ENCODE measurements around the gene MPG.
A peak's percentile ranks its signal among the peaks of the same experiment; 100 is the strongest.

The MPG gene

GRCh38 chr16:85865-86264 lies 7.8 kb downstream of the MPG start:
- DNase-seq: peak; percentile 19

GRCh38 chr16:86483-86952 lies 8.5 kb downstream of the MPG start:
- no peak for DNase-seq

DNA sequence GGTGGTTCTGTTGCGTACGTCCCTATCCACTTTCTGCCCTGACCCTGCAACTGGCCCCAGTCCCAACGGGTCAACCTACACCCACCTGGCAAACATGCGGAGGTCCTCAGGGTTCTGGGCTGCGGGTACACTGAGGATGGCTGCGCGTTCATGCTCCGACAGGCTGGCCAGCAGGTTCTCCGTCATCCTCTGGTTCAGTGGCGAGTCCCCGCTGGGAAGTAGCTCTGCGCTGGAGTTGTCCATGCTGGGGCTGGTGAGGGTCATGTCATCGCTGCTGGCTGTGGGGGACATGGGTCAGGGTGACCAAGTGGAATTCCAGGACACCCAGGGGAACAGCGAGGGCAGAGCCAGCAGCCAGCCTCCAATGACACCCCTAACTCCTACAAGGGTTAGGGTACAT lies 10.6 kb downstream of the MPG start:
- no peak for DNase-seq

DNA sequence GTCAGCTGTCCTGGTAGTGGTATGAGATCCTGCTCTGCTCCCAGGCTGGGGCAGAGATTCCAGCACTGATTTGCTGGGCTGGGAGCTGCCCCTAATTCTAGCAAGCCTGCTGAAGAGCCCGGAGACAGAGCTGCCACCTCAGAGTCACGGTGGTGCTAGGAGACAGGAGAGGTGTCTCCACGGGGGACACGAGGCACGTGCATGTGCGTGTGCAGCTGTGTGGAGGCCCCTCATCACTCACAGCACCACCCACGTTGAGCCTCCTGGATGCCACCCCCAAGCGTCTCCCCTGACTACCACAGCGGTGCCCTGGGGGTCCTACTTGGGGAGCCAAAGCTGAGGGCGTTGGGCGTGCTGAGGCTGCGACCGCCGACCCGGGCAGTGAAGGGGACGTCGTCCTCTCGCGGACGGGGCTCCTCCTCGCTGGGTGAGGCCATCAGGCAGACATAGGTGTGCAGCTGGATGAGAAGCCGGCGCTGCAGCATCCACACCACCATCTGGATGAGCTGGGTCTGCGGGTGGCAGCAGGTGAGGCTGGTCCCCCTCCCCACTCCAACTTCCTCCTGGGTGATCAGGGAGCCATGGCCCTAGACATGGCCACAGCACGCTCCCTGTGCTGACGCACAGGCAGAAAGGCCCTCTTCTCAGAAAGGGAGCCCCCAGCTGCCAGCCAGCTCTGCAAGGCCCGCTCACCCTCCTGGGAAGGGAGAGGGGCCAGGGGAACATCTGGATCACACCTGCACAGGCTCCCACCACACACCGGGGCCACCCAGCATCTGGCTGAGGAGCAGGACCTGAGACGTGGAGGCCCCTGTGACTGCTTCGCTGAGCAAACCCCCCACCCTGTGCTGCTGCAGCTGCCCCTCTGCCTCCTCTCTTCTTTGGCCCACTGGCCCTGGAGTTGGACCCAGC lies 11.6 kb downstream of the MPG start:
- DNase-seq: no peak

GRCh38 chr16:91484-91883 lies 13.5 kb downstream of the MPG start:
- DNase-seq: no peak

GRCh38 chr16:92431-93339 lies 14.7 kb downstream of the MPG start:
- no peak for DNase-seq

DNA sequence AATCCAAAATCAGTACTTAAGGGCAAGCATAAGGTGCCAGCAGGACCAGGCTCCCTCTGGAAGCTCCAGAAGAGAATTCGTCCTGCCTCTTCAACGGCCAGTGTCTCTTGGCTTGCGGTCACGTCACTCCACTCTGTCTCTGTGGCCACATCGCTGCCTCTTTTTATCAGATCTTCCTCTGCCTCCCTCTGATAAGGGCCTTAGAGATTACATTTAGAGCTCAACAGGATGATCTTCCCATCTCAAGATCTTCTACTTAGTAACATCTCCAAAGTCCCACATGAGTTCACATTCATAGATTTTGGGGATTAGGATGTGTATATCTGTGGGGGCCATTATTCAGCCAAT lies 16.9 kb downstream of the MPG start:
- DNase-seq: no peak

- peak; percentile 86 for DNase-seq
Observed at GRCh38 chr16:96935-97381, 18.9 kb downstream of the MPG start.

DNA sequence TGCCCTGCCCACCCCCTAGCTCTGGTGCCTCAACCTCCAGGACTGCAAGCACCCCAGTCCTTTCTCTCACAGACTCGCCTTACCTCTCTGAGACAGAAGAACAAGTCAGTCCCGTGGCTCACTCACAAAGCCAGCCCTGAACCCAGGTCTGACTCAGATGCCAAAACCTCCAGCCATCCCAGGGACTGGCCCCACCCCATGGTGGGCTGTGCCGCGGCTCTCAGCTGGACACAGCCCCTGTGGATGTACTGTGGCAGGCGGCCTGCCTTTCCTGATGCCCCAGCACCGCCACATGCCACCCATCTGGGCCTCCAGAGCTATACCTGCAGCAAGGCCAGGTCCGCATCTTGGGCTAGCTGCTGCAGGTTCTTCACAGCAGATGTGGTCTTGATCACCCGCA lies 19.8 kb downstream of the MPG start:
- DNase-seq: no peak

DNA sequence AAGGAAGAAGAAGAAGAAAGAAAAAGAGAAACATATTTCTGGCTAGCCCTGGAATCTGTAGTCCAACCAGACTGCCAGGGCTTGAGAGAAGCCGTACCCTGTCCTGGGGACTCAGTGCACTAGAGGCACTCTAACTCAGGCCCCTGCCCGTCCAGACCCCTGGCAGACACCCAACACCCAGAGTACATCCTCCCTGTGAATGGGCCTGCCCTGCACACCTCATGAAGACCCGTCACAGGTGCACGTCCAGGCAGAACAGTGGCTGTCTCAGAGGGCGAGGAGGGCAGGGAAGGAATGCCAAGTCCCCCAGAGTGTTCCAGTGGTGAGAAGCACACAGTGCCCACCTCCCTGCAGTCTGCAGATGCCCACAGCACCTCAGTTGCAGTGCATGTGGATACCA lies 23.0 kb downstream of the MPG start:
- DNase-seq: no peak

DNA sequence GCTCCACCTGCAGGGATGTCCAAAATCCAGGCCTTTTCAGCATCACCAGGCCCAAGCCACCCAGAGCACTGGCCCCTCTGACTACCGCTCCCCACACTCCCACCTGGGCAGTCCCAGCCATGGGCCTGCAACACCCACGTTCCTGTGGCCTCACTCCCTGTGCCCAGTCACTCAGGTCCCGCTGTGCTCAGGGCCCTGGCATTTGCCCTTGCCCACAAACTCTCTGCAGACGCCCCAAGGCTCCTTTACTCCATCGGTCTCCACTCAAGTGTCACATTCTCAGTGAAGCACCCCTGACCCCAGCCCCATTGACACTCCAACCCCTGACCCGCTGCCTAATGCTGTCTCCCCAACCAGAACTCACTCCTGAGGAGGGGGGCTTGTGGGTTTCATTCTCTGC lies 23.6 kb downstream of the MPG start:
- no peak for DNase-seq

- DNase-seq: no peak
Observed at GRCh38 chr16:102060-102855, 24.2 kb downstream of the MPG start.

- DNase-seq: no peak
Observed at GRCh38 chr16:104355-104754, 26.3 kb downstream of the MPG start.

- no peak for DNase-seq
Observed at GRCh38 chr16:104928-105327, 26.9 kb downstream of the MPG start.

DNA sequence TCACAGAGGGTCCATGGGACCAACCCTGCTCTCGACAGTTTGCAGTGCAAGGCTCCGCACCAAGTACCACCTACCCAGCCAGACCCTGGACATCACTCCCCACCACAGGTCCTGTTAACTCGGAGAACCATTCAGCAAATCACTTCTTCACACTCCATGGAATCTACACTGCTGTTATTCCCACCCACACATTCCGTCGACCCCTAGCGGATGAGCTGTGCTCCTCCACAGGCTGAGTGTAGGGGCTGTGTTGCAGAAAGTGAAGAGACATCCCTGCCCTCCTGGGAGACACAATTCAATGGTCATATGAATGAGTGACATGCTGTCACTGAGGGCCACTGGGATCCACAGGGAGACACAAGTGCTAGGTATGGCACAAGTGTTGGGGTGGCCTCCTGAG lies 27.5 kb downstream of the MPG start:
- no peak for DNase-seq

DNA sequence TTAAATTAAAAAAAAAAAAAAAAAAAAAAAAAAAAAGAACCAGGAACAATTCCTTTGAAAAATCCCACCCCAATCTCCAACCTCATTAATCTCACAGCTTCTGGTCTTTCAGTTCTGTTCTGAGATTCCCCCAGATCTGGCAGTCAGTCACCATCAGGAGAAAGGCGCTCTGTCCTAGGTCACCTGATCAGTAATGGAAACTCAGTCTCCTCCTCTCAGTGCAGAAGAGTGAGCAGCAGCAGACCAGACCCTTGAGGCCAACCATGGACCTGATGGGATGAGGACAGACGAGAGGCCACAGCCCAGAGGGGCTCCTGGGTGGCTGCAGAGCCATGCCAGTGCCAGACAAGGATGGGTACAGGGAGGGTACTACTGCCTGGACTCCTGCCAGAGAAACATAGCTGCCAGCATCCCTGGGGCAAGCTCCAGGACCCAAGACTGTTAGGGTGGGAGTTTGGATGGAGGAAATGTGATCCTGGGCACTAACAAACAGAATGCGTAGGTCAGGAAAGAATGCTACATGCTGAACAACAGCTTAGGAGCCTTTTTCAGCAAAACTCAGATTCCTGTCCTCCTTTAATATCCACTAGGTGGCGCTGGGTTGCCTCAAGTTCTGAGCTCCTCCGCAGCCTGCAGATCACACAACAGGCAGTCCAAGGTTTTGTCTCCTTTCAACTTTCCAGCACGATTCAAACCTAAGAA lies 28.7 kb downstream of the MPG start:
- peak; percentile 66 for DNase-seq

DNA sequence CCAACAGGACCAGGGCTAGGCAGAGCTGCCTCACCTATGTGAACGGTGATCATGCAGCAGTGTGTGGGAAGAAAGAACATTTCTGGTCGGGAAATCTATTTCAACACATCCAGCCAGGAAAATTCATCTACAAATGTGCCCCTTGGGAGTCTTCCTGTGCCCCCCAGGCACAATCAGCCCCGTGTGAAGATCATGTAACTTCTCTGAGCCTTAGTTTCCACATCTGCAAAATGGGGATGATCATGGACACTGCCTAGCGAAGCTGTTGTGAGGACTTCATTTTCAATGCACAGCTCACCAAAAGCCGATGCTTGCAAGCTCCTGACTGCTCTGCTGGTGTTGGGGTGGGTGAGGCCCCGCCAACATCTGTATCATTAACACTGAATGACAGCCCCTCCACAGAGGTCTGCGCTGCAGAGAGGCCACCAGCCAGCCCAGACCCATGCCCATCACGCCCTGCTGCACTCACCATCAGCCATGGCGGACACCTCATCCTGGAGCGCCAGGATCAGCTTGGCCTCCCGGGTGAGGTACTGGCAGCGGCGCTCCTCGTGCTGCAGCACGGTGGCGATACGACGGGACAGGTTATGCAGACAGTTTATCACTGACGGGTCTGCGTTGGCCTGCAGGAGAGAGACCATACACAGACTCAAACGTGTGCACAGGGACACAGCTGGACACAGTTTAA lies 34.3 kb downstream of the MPG start:
- no peak for DNase-seq

GRCh38 chr16:114327-114726 lies 36.3 kb downstream of the MPG start:
- no peak for DNase-seq

GRCh38 chr16:116015-116414 lies 38.0 kb downstream of the MPG start:
- DNase-seq: no peak

DNA sequence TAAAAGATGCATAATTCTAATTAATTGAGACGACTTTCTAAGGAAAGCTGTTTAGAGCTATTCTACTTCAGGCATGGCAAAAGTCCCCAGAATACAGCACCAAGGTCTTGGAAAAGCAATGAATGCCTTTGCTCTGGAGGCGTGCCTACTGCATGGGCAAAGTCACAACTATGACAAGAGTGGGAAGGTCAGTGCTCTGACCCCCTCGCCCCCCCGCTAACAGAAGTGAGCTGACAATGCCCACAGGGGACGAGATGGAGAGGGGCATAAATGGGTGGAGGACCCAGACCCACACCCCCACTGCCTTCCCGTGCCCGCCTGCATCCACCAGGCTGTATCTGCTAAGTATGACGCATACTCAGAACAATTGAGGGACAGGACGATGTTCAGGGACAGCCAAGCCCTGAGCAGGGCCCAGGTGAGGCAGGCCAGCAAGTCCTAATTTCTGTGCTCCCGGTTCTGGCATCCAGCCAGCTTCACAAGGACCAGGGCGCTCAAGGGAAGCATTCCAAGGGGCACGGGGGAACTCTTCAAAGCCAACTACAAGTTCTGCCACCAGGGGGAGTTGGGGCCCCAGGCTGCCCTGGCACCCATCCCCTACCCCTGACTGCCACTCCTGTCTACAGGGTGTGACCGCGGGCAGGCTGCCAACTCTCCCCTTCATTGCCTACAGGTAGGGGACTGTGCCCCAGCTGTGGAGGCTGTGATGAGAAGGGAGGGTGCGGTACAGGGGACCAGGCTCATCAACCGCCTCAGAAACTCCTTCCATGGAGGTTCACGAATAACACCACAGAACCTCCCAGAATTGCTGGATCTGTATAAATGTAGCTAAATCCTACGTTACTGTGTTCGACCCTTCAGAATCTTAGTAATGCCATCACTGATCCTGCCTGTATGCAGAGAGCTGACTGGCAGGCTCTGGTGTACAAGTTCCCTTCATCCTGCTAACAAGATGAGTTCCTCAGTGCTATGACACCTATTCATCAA lies 39.6 kb downstream of the MPG start:
- no peak for DNase-seq
